Skeletal muscle tissue (tissue), 4 donors: ENCODE measurements around the gene ARL3. TPM values are rescaled to one million over a fixed set of nuclear protein-coding genes. Genes with fewer than 3 reads are reported as not detected.

ENCODE experiments used
- H3K27ac ChIP-seq: one replicate; pipeline ENCODE4 v1.7.0; 2013; ENCODE audit warnings: mild to moderate bottlenecking, low read depth, low read length, inconsistent platforms
- H3K27me3 ChIP-seq, 3 donors: one replicate each; pipeline ENCODE4 v1.7.0; 2013; ENCODE audit warnings: low read length in 3 of 3; ENCODE audit not compliant: control insufficient read depth in 3 of 3, insufficient read depth in 3 of 3
- H3K36me3 ChIP-seq, 3 donors: one replicate each; pipeline ENCODE4 v1.7.0; 2013; ENCODE audit warnings: low read length in 3 of 3; ENCODE audit not compliant: control insufficient read depth in 3 of 3, insufficient read depth in 3 of 3
- H3K4me1 ChIP-seq, 3 donors: one replicate each; pipeline ENCODE4 v1.7.0; 2013; ENCODE audit warnings: low read length in 3 of 3, mild to moderate bottlenecking in 3 of 3; ENCODE audit not compliant: control insufficient read depth in 3 of 3, insufficient read depth in 3 of 3
- H3K4me3 ChIP-seq, 3 donors: one replicate each; pipeline ENCODE4 v1.7.0; 2013; ENCODE audit warnings: low read length in 3 of 3
- H3K9ac ChIP-seq, 3 donors: one replicate each; pipeline ENCODE4 v1.7.0; 2013; ENCODE audit warnings: low read length in 3 of 3, mild to moderate bottlenecking in 3 of 3, moderate library complexity in 2 of 3, low read depth in 1 of 3
- H3K9me3 ChIP-seq, 3 donors: one replicate each; pipeline ENCODE4 v1.7.0; 2013; ENCODE audit warnings: low read length in 3 of 3; ENCODE audit not compliant: control insufficient read depth in 3 of 3
- total RNA-seq: library from RNA; depleted of rRNA; stranded (reverse); fragments of >200 nt; gene quantifications from one replicate; pipeline ENCODE4 v1.2.3, GENCODE V29; 2014
- donor health status: Osteomylitis.

ARL3 gene
- total RNA-seq, 1 donor from 2014 or later, result 5.2 TPM

- H3K4me1 ChIP-seq, result peaks cover 46 to 63% (median 49%) of the 10 kb centered on the region in 3 donors
- no peaks in the 10 kb centered on the region for H3K9me3 ChIP-seq
- H3K36me3 ChIP-seq, result peaks cover 0 to 5% (median 3%) of the 10 kb centered on the region in 3 donors
- H3K9ac ChIP-seq, result peak overlapping the region; percentile 71 to 87 (median 83)
- H3K27me3 ChIP-seq, result no peaks in the 10 kb centered on the region
- peak overlapping the region in 2 of 3 donors; percentile 24 to 49 for H3K4me3 ChIP-seq
- H3K27ac ChIP-seq, result peak overlapping the region; percentile 87
Measured at GRCh38 chr10:102633287-102633686, 80.9 kb downstream of the ARL3 start.

- peaks cover 54 to 71% (median 56%) of the 10 kb centered on the region in 3 donors for H3K4me1 ChIP-seq
- no peaks in the 10 kb centered on the region for H3K9me3 ChIP-seq
- peak overlapping the region; percentile 87 for H3K27ac ChIP-seq
- peak overlapping the region; percentile 71 to 87 (median 83) for H3K9ac ChIP-seq
- H3K4me3 ChIP-seq, result peak overlapping the region; percentile 24 to 55 (median 49)
- H3K36me3 ChIP-seq, result peaks cover 0 to 5% (median 3%) of the 10 kb centered on the region in 3 donors
- no peaks in the 10 kb centered on the region for H3K27me3 ChIP-seq
Measured at GRCh38 chr10:102632394-102633111, 81.6 kb downstream of the ARL3 start.

- H3K4me1 ChIP-seq, result peaks cover 62 to 79% (median 64%) of the 10 kb centered on the region in 3 donors
- H3K4me3 ChIP-seq, result peak overlapping the region in 1 of 3 donors; percentile 49
Measured at GRCh38 chr10:102631525-102632393, 82.4 kb downstream of the ARL3 start.

GRCh38 chr10:102630663-102631062, 83.5 kb downstream of the ARL3 start:
- H3K27me3 ChIP-seq, result no peaks in the 10 kb centered on the region
- H3K9ac ChIP-seq, result peak overlapping the region in 1 of 3 donors; percentile 45
- H3K4me3 ChIP-seq, result no peak overlapping the region
- H3K4me1 ChIP-seq, result peaks cover 73 to 90% (median 74%) of the 10 kb centered on the region in 3 donors
- peaks cover 0 to 5% (median 3%) of the 10 kb centered on the region in 3 donors for H3K36me3 ChIP-seq
- H3K27ac ChIP-seq, result peak overlapping the region; percentile 87
- H3K9me3 ChIP-seq, result no peaks in the 10 kb centered on the region

More at GRCh38 chr10:102631525-102632393, 82.4 kb downstream of the ARL3 start:
- Histone ChIP-seq H3K27me3 (no peaks in the 10 kb centered on the region), H3K9me3 (no peaks in the 10 kb centered on the region), H3K27ac (peak overlapping the region; percentile 87), H3K9ac (peak overlapping the region; percentile 7 to 87 (median 71)), H3K36me3 (peaks cover 0 to 5% (median 3%) of the 10 kb centered on the region in 3 donors)

- Histone ChIP-seq H3K27me3 (no peaks in the 10 kb centered on the region), H3K36me3 (peaks cover 0 to 5% (median 3%) of the 10 kb centered on the region in 3 donors), H3K9me3 (no peaks in the 10 kb centered on the region), H3K4me3 (no peak overlapping the region), H3K4me1 (peaks cover 80 to 93% (median 82%) of the 10 kb centered on the region in 3 donors), H3K27ac (peak overlapping the region; percentile 85), H3K9ac (peak overlapping the region in 1 of 3 donors; percentile 8)
Measured at GRCh38 chr10:102629661-102630614, 84.3 kb downstream of the ARL3 start.

GRCh38 chr10:102628451-102628911, 85.7 kb downstream of the ARL3 start:
- peak overlapping the region; percentile 25 to 77 (median 29) for H3K9ac ChIP-seq
- no peaks in the 10 kb centered on the region for H3K9me3 ChIP-seq
- H3K4me1 ChIP-seq, result peaks cover 77 to 86% (median 77%) of the 10 kb centered on the region in 3 donors
- no peaks in the 10 kb centered on the region for H3K27me3 ChIP-seq
- peaks cover 0 to 5% (median 3%) of the 10 kb centered on the region in 3 donors for H3K36me3 ChIP-seq
- no peak overlapping the region for H3K4me3 ChIP-seq
- peak overlapping the region; percentile 85 for H3K27ac ChIP-seq

GRCh38 chr10:102627736-102628293, 86.4 kb downstream of the ARL3 start:
- Histone ChIP-seq H3K4me1 (peaks cover 70 to 80% (median 71%) of the 10 kb centered on the region in 3 donors), H3K27ac (peak overlapping the region; percentile 85), H3K9ac (peak overlapping the region; percentile 52 to 77 (median 61)), H3K27me3 (no peaks in the 10 kb centered on the region), H3K9me3 (no peaks in the 10 kb centered on the region), H3K4me3 (peak overlapping the region; percentile 13 to 32 (median 27)), H3K36me3 (peaks cover 0 to 5% (median 3%) of the 10 kb centered on the region in 3 donors)

- Histone ChIP-seq H3K36me3 (peaks cover 0 to 5% (median 3%) of the 10 kb centered on the region in 3 donors), H3K9me3 (no peaks in the 10 kb centered on the region), H3K27ac (peak overlapping the region; percentile 85), H3K27me3 (no peaks in the 10 kb centered on the region), H3K4me1 (peaks cover 65 to 75% (median 66%) of the 10 kb centered on the region in 3 donors), H3K4me3 (peak overlapping the region; percentile 13 to 32 (median 27)), H3K9ac (peak overlapping the region; percentile 52 to 77 (median 61))
Measured at GRCh38 chr10:102627291-102627735, 86.9 kb downstream of the ARL3 start.
